ENCODE results near the gene FAM114A2.

FAM114A2 gene

GRCh38 chr5:153979028-153979783 lies 59.5 kb downstream of the FAM114A2 start:
- DNase-seq = no peak

GRCh38 chr5:153974813-153975163 lies 63.9 kb downstream of the FAM114A2 start:
- DNase-seq = no peak

- DNase-seq = no peak
Measured at GRCh38 chr5:153974131-153974812, 64.4 kb downstream of the FAM114A2 start.

DNA sequence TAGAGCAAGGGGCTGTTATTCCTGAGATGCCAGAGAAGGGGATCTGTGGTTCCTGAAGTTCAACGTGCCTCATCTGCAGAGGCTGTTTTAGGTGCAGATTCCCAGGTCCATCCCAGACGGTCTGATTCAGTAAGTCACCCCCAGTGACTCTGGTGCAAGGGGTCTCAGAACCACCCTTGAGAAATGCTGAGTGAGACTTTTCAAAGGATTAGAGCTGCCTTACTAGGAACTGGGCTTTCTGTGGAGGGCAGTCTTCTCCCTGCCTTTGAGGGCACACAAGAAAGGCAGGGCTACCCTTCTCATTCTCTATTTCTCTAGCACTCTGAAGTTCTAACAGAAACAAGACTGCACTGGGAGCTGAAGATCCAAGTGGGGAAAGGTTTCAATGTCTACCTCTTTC lies 66.5 kb downstream of the FAM114A2 start:
- no peak for DNase-seq

- DNase-seq = no peak
Measured at GRCh38 chr5:153970496-153970895, 68.2 kb downstream of the FAM114A2 start.

- DNase-seq = no peak
Measured at GRCh38 chr5:153969563-153969895, 69.2 kb downstream of the FAM114A2 start.

GRCh38 chr5:153968761-153969562 lies 69.7 kb downstream of the FAM114A2 start:
- DNase-seq = no peak

- peak; percentile 6 for DNase-seq
Measured at GRCh38 chr5:153964880-153965645, 73.6 kb downstream of the FAM114A2 start.

DNA sequence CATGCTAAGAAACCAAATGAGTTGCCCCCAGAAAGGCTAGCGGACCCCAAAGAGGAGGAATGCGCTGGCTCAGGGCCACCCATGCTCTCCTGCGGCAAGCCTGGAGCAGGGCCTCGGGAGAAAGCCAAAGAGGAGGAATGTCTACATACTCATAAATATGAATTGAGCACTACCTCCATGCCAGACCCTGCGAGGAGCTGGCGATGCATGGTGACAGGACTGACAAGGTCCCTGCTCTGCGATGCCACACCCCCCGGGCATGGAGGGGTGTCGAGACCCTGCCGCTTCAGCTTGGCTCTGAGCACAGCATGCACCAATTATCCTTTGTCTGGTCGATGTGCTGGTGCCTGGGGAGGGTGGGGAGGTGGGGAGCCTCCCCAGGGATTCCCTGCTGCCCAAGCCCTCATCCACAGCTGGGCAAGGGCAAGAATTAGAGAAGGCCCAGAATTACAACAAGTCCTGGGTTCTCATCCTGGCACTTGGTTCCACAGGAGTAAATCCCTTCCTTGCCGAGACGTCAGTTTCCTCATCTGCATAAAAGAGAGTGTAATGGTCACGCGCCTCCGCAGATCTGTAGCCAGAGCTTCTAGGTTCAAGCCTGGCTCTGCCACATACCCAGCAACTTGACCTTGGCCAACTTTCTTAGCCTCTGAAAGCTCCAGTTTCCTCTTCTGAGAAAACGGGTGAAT lies 74.4 kb downstream of the FAM114A2 start:
- no peak for DNase-seq

DNA sequence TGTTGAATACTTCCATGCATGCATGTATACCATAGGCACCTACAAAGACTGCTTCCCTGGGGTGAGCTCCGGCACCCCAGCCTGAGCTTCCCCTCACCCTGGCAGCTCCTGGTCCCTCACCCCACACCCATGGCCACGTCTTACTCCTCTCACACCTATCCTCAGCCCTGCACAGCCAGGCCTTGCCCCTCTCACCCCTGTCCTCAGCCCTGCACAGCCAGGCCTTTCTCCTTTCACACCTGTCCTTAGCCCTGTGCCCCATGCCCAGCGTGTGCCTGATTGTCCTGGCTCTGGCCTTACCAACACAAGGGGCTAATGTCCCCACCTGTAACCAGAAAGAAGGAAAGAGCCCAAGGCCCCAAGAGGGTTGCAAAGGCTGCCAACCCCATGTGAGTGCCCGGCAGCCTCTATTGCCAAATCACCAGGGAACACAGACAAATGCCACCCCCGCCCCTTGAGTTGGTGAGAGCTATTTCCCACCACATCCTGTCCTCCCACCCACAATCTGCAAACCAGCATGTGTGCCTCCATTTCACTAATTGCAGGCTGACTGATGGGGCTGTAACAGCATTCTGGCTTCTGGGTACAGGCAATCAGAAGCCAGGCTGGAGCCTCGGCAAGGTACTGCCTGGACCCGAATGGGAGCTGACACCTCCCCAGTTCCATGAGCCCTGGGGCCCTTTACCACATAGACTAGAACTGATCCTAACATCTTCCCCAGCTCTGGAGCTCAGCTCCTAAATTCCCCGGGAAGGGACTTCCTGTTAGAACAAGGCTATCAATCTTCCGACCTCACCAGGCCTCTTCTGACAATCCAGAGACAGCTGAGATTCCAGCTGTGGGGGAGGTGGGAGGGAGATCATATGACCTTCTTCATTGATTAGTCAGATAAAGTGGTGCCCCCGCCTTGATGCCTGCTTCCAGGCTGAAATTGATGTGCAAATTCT lies 78.2 kb downstream of the FAM114A2 start:
- DNase-seq = no peak

GRCh38 chr5:153959134-153959957 lies 79.4 kb downstream of the FAM114A2 start:
- DNase-seq = no peak

- DNase-seq = no peak
Measured at GRCh38 chr5:153957205-153957604, 81.5 kb downstream of the FAM114A2 start.

GRCh38 chr5:153953411-153953810 lies 85.3 kb downstream of the FAM114A2 start:
- no peak for DNase-seq

- DNase-seq = no peak
Measured at GRCh38 chr5:153952893-153953292, 85.8 kb downstream of the FAM114A2 start.

DNA sequence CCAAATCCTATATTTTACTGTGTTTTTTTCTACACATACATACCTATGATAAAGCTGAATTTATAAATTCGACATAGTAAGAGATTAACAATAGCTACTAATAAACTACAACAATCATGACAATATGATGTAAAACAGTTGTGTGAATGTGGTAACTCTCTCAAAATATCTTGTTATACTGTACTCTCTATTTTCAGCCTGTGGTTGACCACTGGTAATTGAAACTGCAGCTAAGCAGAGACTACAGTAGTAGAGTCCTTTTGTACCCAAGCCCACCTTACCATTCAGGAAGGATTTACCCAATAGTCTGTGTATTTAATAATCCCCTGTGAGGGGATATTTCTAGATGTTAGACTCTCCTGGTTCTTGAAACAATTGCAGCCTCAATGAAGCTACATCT lies 86.7 kb downstream of the FAM114A2 start:
- no peak for DNase-seq

- no peak for DNase-seq
Measured at GRCh38 chr5:153941265-153941664, 97.4 kb downstream of the FAM114A2 start.
